T1000 (cell line): ENCODE measurements around the gene POLG.

ENCODE experiments used
- DNase-seq: peaks from one replicate; lab custom pipeline; 2025; ENCODE audit warnings: mixed read lengths; lab: John Stamatoyannopoulos, UW

The POLG gene

GRCh38 chr15:89334510-89335297, at the start of gene POLG:
TSS of gene POLG (minus strand) at chr15:89334824. CDS start at chr15:89333754, 1,070 bp downstream.
- DNase-seq = peak; percentile 97

GRCh38 chr15:89384176-89384604, 49.6 kb upstream of the POLG start:
- no peak for DNase-seq

- no peak for DNase-seq
Measured at GRCh38 chr15:89383365-89384175, 48.9 kb upstream of the POLG start.

- no peak for DNase-seq
Measured at GRCh38 chr15:89381888-89382686, 47.5 kb upstream of the POLG start.

GRCh38 chr15:89381331-89381730, 46.7 kb upstream of the POLG start:
- DNase-seq = no peak

- no peak for DNase-seq
Measured at GRCh38 chr15:89379818-89380217, 45.2 kb upstream of the POLG start.

- DNase-seq = no peak
Measured at GRCh38 chr15:89379251-89379695, 44.6 kb upstream of the POLG start.

- DNase-seq = no peak
Measured at GRCh38 chr15:89378296-89379151, 43.9 kb upstream of the POLG start.

- no peak for DNase-seq
Measured at GRCh38 chr15:89377842-89378295, 43.2 kb upstream of the POLG start.

GRCh38 chr15:89377024-89377841, 42.6 kb upstream of the POLG start:
- no peak for DNase-seq

GRCh38 chr15:89376388-89376787, 41.8 kb upstream of the POLG start:
- DNase-seq = no peak

GRCh38 chr15:89375093-89376005, 40.7 kb upstream of the POLG start:
- no peak for DNase-seq

GRCh38 chr15:89374086-89374981, 39.7 kb upstream of the POLG start:
- no peak for DNase-seq

- DNase-seq = no peak
Measured at GRCh38 chr15:89372069-89372935, 37.7 kb upstream of the POLG start.

- DNase-seq = no peak
Measured at GRCh38 chr15:89371228-89372044, 36.8 kb upstream of the POLG start.

GRCh38 chr15:89370978-89371227, 36.3 kb upstream of the POLG start:
- no peak for DNase-seq
